PC-9 (cell line): Measurements from ENCODE around the gene MAGEA9. TPM values are rescaled to one million over a fixed set of nuclear protein-coding genes. Genes with fewer than 3 reads are reported as not detected.
A peak's percentile ranks its signal among the peaks of the same experiment; 100 is the strongest.

Source experiments
- BruUV-seq: library from RNA; stranded (reverse); fragments of 400-500 nt; replicated peaks from 2 replicates; lab custom pipeline; 2021; lab: Mats Ljungman, UMichigan
- CTCF ChIA-PET: fragments of 300-600 bp; sonication (Branson Sonifier 250); formaldehyde crosslinking; loops from one replicate; lab custom pipeline; 2022; ENCODE audit warnings: antibody characterized with exemption; lab: Charles Lee
- POLR2A ChIA-PET: fragments of 300-600 bp; sonication (Branson Sonifier 250); formaldehyde crosslinking; loops from one replicate; lab custom pipeline; 2022; ENCODE audit warnings: antibody characterized with exemption; ENCODE audit not compliant: unreplicated experiment; lab: Charles Lee
- DNase-seq, 2 experiments: peaks; one replicate each; pipeline versions ENCODE4 v3.0.0 to v3.0.0-alpha.2; 2015 to 2022; ENCODE audit warnings: mixed read lengths in 1 of 2
- H2AFZ ChIP-seq: fragments of 200-600 bp; sonication (generic); 2 replicates; pipeline ENCODE4 v1.8.1; 2017; ENCODE audit warnings: antibody characterized with exemption
- H3F3A ChIP-seq: fragments of 200-600 bp; sonication (generic); 2 replicates; pipeline ENCODE4 v1.8.1; 2017; ENCODE audit warnings: antibody characterized with exemption, mild to moderate bottlenecking, low read depth; ENCODE audit not compliant: insufficient read depth
- H3K27ac ChIP-seq: fragments of 200-600 bp; sonication (generic); 2 replicates; pipeline ENCODE4 v1.6.1; 2016; ENCODE audit warnings: mixed run types
- H3K27me3 ChIP-seq: fragments of 200-600 bp; sonication (generic); 2 replicates; pipeline ENCODE4 v1.6.1; 2016; ENCODE audit warnings: low read depth, mixed run types; ENCODE audit not compliant: insufficient read depth
- H3K36me3 ChIP-seq: fragments of 200-600 bp; sonication (generic); 2 replicates; pipeline ENCODE4 v1.6.1; 2016; ENCODE audit warnings: low read depth, mixed run types
- H3K4me1 ChIP-seq: fragments of 200-600 bp; sonication (generic); replicated peaks from 2 replicates; pipeline ENCODE4 v1.6.1; 2016; ENCODE audit warnings: mixed run types; ENCODE audit not compliant: insufficient read depth
- H3K4me2 ChIP-seq: fragments of 200-600 bp; sonication (generic); 2 replicates; pipeline ENCODE4 v1.6.1; 2017; ENCODE audit warnings: mixed run types
- H3K4me3 ChIP-seq: fragments of 200-600 bp; sonication (generic); 2 replicates; pipeline ENCODE4 v1.6.1; 2016; ENCODE audit warnings: mixed run types
- H3K79me2 ChIP-seq: fragments of 200-600 bp; sonication (generic); 2 replicates; pipeline ENCODE4 v1.6.1; 2017; ENCODE audit warnings: low read depth, mixed run types
- H3K9me2 ChIP-seq: fragments of 200-600 bp; sonication (generic); 2 replicates; pipeline ENCODE4 v1.8.1; 2017; ENCODE audit warnings: mild to moderate bottlenecking; ENCODE audit not compliant: insufficient read depth
- H3K9me3 ChIP-seq: fragments of 200-600 bp; sonication (generic); 2 replicates; pipeline ENCODE4 v1.8.1; 2016; ENCODE audit warnings: low read depth; ENCODE audit not compliant: insufficient read depth
- H4K20me1 ChIP-seq: fragments of 200-600 bp; sonication (generic); 2 replicates; pipeline ENCODE4 v1.8.1; 2017; ENCODE audit not compliant: insufficient read depth
- CTCF ChIP-seq: fragments of 200-600 bp; sonication (generic); conservative IDR thresholded peaks from 2 replicates; pipeline ENCODE4 v1.6.1; 2017; ENCODE audit warnings: mixed run types, antibody characterized with exemption, mild to moderate bottlenecking, moderate library complexity
- EZH2 ChIP-seq: fragments of 200-600 bp; sonication (generic); IDR thresholded peaks from 2 replicates; pipeline ENCODE4 v1.8.0; 2017; ENCODE audit warnings: antibody characterized with exemption, low read depth
- intact Hi-C: fragments of 100-400 bp; cut with micrococcal nuclease; formaldehyde crosslinking; loops from one replicate; pipeline ENCODE4 v1.10.0; 2022; ENCODE audit not compliant: unreplicated experiment
- total RNA-seq: library from RNA; stranded (reverse); gene quantifications from 2 replicates; pipeline ENCODE4 v1.2.3, GENCODE V29; 2021

Gene MAGEA9
- total RNA-seq, 1 experiment from 2014 or later: not detected

GRCh38 chrX:149819371-149819770 lies 37.6 kb downstream of the MAGEA9 start:
- TF ChIP-seq EZH2: no peak
- TF ChIP-seq CTCF: no peak
- no peak for DNase-seq
- no peaks in the 10 kb centered on the region for H3K79me2 ChIP-seq
- CTCF ChIA-PET: no interaction called here
- peaks cover 47% of the 10 kb centered on the region for H3K27me3 ChIP-seq
- intact Hi-C loops: no loop called here
- no peaks in the 10 kb centered on the region for H3K9me2 ChIP-seq
- no peaks in the 10 kb centered on the region for H3F3A ChIP-seq
- POLR2A ChIA-PET: no interaction called here
- H3K9me3 ChIP-seq: no peaks in the 10 kb centered on the region; the same call in 1 of the 2 replicates
- no TSS peak for BruUV-seq
- H3K4me2 ChIP-seq: no peak overlapping the region
- no peaks in the 10 kb centered on the region for H3K36me3 ChIP-seq
- no peaks in the 10 kb centered on the region for H3K4me1 ChIP-seq
- no peak overlapping the region for H3K4me3 ChIP-seq
- H4K20me1 ChIP-seq: no peaks in the 10 kb centered on the region
- H2AFZ ChIP-seq: no peak overlapping the region
- no peak overlapping the region for H3K27ac ChIP-seq

DNA sequence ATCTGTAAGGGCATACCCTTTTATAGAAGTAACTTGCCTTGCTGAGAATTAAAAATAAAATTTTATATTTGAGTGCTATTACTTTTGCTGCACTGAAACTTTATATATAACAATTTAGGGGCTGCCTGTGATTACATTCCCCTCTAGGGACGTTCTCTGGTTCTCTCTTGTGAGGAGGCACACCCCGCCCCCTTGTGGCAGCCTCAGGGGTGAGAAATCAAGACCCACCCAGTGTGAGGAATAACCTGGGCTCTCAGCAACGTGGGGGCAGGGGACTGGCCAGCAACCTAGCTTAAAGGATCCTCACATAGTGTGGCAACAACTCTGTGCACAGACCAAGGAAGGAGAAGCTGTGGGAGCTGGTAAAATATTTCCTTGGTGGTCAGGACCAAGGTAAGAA lies 43.7 kb downstream of the MAGEA9 start:
- Histone ChIP-seq H3K79me2 (no peaks in the 10 kb centered on the region), H4K20me1 (no peaks in the 10 kb centered on the region), H3F3A (no peaks in the 10 kb centered on the region), H3K4me3 (no peak overlapping the region), H3K27me3 (peaks cover 32% of the 10 kb centered on the region), H3K4me2 (no peak overlapping the region), H3K9me3 (no peaks in the 10 kb centered on the region; the same call in 1 of the 2 replicates), H3K9me2 (no peaks in the 10 kb centered on the region), H2AFZ (no peak overlapping the region), H3K27ac (no peak overlapping the region), H3K36me3 (no peaks in the 10 kb centered on the region), H3K4me1 (no peaks in the 10 kb centered on the region; the same call in 1 of the 2 replicates)
- peak; percentile 66 for TF ChIP-seq CTCF
- TF ChIP-seq EZH2: no peak
- no TSS peak for BruUV-seq
- CTCF ChIA-PET: no interaction called here
- intact Hi-C loops: no loop called here
- peak in 1 of 2 experiments; percentile 5 for DNase-seq
- POLR2A ChIA-PET: no interaction called here

DNA sequence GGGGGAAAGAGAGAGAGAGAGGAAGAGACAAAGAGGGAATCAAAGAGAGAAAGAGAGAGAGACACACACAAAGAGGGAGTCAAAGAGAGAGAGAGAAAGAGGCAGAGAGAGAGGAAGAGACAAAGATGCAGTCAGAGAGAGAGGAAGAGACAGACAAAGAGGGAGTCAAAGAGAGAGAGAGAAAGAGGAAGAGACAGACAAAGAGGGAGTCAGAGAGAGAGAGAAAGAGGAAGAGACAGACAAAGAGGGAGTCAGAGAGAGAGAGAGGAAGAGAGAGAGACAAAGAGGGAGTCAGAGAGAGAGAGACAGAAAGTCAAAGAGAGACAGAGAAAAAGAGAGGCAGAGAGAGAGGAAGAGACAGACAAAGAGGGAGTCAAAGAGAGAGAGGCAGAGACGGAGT lies 45.5 kb downstream of the MAGEA9 start:
- ChIA-PET CTCF (no interaction called here), POLR2A (no interaction called here)
- Histone ChIP-seq H3K27me3 (peaks cover 22% of the 10 kb centered on the region; the same call in 1 of the 2 replicates), H4K20me1 (no peaks in the 10 kb centered on the region), H3K9me2 (no peaks in the 10 kb centered on the region), H3F3A (no peaks in the 10 kb centered on the region), H3K79me2 (no peaks in the 10 kb centered on the region), H3K9me3 (no peaks in the 10 kb centered on the region), H3K4me2 (no peak overlapping the region), H3K27ac (no peak overlapping the region), H2AFZ (no peak overlapping the region), H3K4me1 (no peaks in the 10 kb centered on the region; the same call in 1 of the 2 replicates), H3K36me3 (no peaks in the 10 kb centered on the region), H3K4me3 (no peak overlapping the region)
- no peak for DNase-seq
- BruUV-seq: no TSS peak
- intact Hi-C loops: no loop called here
- TF ChIP-seq EZH2 (no peak), CTCF (no peak)
